K562 (cell line): ENCODE measurements around the gene MTARC2. TPM values are rescaled to one million over a fixed set of nuclear protein-coding genes. Genes with fewer than 3 reads are reported as not detected.

Experiments
- ATAC-seq: fragments of 200-7000 bp; cut with Tn5 transposase; 3 replicates; pipeline ENCODE4 v1.9.1; 2020; ENCODE audit warnings: moderate library complexity
- BruUV-seq: library from RNA; stranded (reverse); fragments of 400-500 nt; replicated peaks from 2 replicates; lab custom pipeline; 2021; lab: Mats Ljungman, UMichigan
- CTCF ChIA-PET: fragments of 300-600 bp; formaldehyde crosslinking; extraction: SDS; loops from one replicate; lab custom pipeline; 2021; ENCODE audit warnings: low intra/inter-chr PET ratio; lab: Yijun Ruan, JAX
- POLR2A ChIA-PET: fragments of 300-600, 350-650 bp; sonication (Branson Sonifier 250); formaldehyde crosslinking; extraction: SDS; loops from one replicate; lab custom pipeline; 2021; ENCODE audit warnings: antibody characterized with exemption, inconsistent platforms; lab: Yijun Ruan, JAX
- DNase-seq, 4 experiments: peaks; one replicate each; pipeline versions ENCODE4 v3.0.0 to v3.0.0-alpha.2; 2011 to 2018; ENCODE audit warnings: low spot score in 3 of 4, mixed read lengths in 3 of 4; ENCODE audit errors: extremely low read depth in 1 of 4
- FAIRE-seq: peaks from 2 replicates; lab custom pipeline; 2011; peaks lifted over from hg19 to GRCh38; lab: Jason Lieb, UNC
- H2AFZ ChIP-seq: 2 replicates; pipeline ENCODE4 v1.6.0; 2011; ENCODE audit warnings: low read depth, low read length, control low read depth, inconsistent platforms
- H3K27ac ChIP-seq: fragments of 200-600 bp; 3 replicates; pipeline ENCODE4 v1.8.0; 2011; ENCODE audit warnings: low read depth, mild to moderate bottlenecking, control low read depth, inconsistent platforms, low read length, moderate library complexity, mixed read lengths; ENCODE audit errors: extremely low read depth
- H3K27me3 ChIP-seq, 2 experiments: fragments of 300-600 bp in 1 of 2; 2 replicates in 1 of 2; 3 replicates in 1 of 2; pipeline versions ENCODE4 v1.6.0 to v1.8.0; 2011; ENCODE audit warnings: inconsistent platforms in 2 of 2, low read length in 2 of 2, mild to moderate bottlenecking in 1 of 2, mixed read lengths in 1 of 2, moderate library complexity in 1 of 2; ENCODE audit not compliant: control insufficient read depth in 2 of 2, insufficient read depth in 2 of 2
- H3K36me3 ChIP-seq: fragments of 300-600 bp; 3 replicates; pipeline ENCODE4 v1.8.0; 2011; ENCODE audit warnings: mild to moderate bottlenecking, low read length, inconsistent platforms; ENCODE audit not compliant: control insufficient read depth, insufficient read depth
- H3K4me1 ChIP-seq, 2 experiments: fragments of 200-600 bp in 1 of 2; replicated peaks in 1 of 2; 2 replicates in 1 of 2; 3 replicates in 1 of 2; pipeline versions ENCODE4 v1.5.1 to v1.8.0; 2011; ENCODE audit warnings: inconsistent platforms in 2 of 2, low read length in 2 of 2, mild to moderate bottlenecking in 1 of 2, mixed read lengths in 1 of 2, moderate library complexity in 1 of 2; ENCODE audit not compliant: control insufficient read depth in 2 of 2, insufficient read depth in 2 of 2
- H3K4me2 ChIP-seq: 2 replicates; pipeline ENCODE4 v1.6.1; 2011; ENCODE audit warnings: low read length, control low read depth, inconsistent platforms, mixed read lengths; ENCODE audit not compliant: insufficient read depth
- H3K4me3 ChIP-seq: fragments of 200-600 bp; sonication (generic), shearing (Covaris generic); 2 replicates; pipeline ENCODE4 v1.5.1; 2016; ENCODE audit warnings: control low read depth, inconsistent platforms
- H3K79me2 ChIP-seq: fragments of 200-600 bp; 3 replicates; pipeline ENCODE4 v1.8.0; 2011; ENCODE audit warnings: low read length, inconsistent platforms; ENCODE audit not compliant: control insufficient read depth, insufficient read depth
- H3K9ac ChIP-seq, 2 experiments: 2 replicates each; pipeline versions ENCODE4 v1.6.0 to v1.6.1; 2011; ENCODE audit warnings: low read depth in 2 of 2, low read length in 2 of 2, control low read depth in 1 of 2, inconsistent platforms in 1 of 2, mild to moderate bottlenecking in 1 of 2, mixed read lengths in 1 of 2; ENCODE audit not compliant: insufficient read depth in 1 of 2
- H3K9me1 ChIP-seq: one replicate; pipeline ENCODE4 v1.6.0; 2011; ENCODE audit warnings: inconsistent platforms, mild to moderate bottlenecking, low read length, moderate library complexity; ENCODE audit not compliant: control insufficient read depth, insufficient read depth
- H3K9me3 ChIP-seq: replicated peaks from 2 replicates; pipeline ENCODE4 v1.5.1; 2011; ENCODE audit warnings: low read depth, low read length, inconsistent platforms; ENCODE audit not compliant: control insufficient read depth, insufficient read depth
- H4K20me1 ChIP-seq: replicated peaks from 2 replicates; pipeline ENCODE4 v1.6.1; 2011; ENCODE audit warnings: low read length, inconsistent platforms, mixed read lengths; ENCODE audit not compliant: control insufficient read depth, insufficient read depth
- ARHGAP35 ChIP-seq: fragments of 450-650 bp; IDR thresholded peaks from 2 replicates; pipeline ENCODE4 v1.6.1; 2018; ENCODE audit not compliant: partially characterized antibody
- C11orf30 ChIP-seq: fragments of 450-650 bp; IDR thresholded peaks from 2 replicates; pipeline ENCODE4 v1.6.1; 2016; ENCODE audit warnings: low read depth, mild to moderate bottlenecking
- CBX1 ChIP-seq: sonication (generic); IDR thresholded peaks from 2 replicates; pipeline ENCODE4 v1.6.1; 2016; ENCODE audit warnings: antibody characterized with exemption, low read depth, mild to moderate bottlenecking
- L3MBTL2 ChIP-seq: fragments of 450-650 bp; IDR thresholded peaks from 2 replicates; pipeline ENCODE4 v1.6.1; 2016; ENCODE audit warnings: mild to moderate bottlenecking, moderate library complexity
- MAFG ChIP-seq: fragments of 450-650 bp; conservative IDR thresholded peaks from 2 replicates; pipeline ENCODE4 v1.6.1; 2016; ENCODE audit warnings: missing genetic modification characterization, missing compliant biosample characterization
- MCM2 ChIP-seq: fragments of 450-650 bp; IDR thresholded peaks from 2 replicates; pipeline ENCODE4 v1.6.1; 2017; ENCODE audit warnings: low read depth, mild to moderate bottlenecking
- NFXL1 ChIP-seq: fragments of 450-650 bp; formaldehyde crosslinking; IDR thresholded peaks from 2 replicates; pipeline ENCODE4 v1.4.0; 2021; ENCODE audit warnings: mild to moderate bottlenecking
- POLR2A ChIP-seq: fragments of 450-650 bp; conservative IDR thresholded peaks from 2 replicates; pipeline ENCODE4 v1.6.1; 2016
- RBM15 ChIP-seq: fragments of 200-400 bp; formaldehyde crosslinking; IDR thresholded peaks from 2 replicates; pipeline ENCODE4 v1.6.1; 2018; ENCODE audit warnings: mild to moderate bottlenecking, low read length, moderate library complexity; ENCODE audit not compliant: insufficient read depth
- SMARCB1 ChIP-seq: IDR thresholded peaks from 2 replicates; pipeline ENCODE4 v1.6.1; 2011; ENCODE audit warnings: improper control_type of control experiment, low read depth; ENCODE audit not compliant: insufficient read length
- SPI1 ChIP-seq: IDR thresholded peaks from 2 replicates; pipeline ENCODE4 v1.6.1; 2011; ENCODE audit warnings: low read depth, low read length, control low read depth, borderline replicate concordance
- TAF9B ChIP-seq: fragments of 450-650 bp; IDR thresholded peaks from 2 replicates; pipeline ENCODE4 v1.6.1; 2018; ENCODE audit warnings: mild to moderate bottlenecking; ENCODE audit not compliant: partially characterized antibody
- WGBS: fragments of 100-300 bp; shearing (Covaris generic); methylation state at CpG from one replicate; pipeline ENCODE4 v1.1.6; 2016; ENCODE audit warnings: low coverage, mixed read lengths; ENCODE audit not compliant: insufficient coverage; ENCODE audit errors: missing lambda C conversion rate; 5-methylcytosine and 5-hydroxymethylcytosine counted together
- in situ Hi-C: fragments of 300-500 bp; cut with MboI; formaldehyde crosslinking; loops from 4 replicates; pipeline ENCODE4 v1.15.0; 2018; ENCODE audit warnings: inconsistent platforms, mixed read lengths
- intact Hi-C: fragments of 100-400 bp; cut with micrococcal nuclease; formaldehyde crosslinking; loops from 2 replicates; pipeline ENCODE4 v1.14.2; 2022
- polyA plus RNA-seq, 8 experiments: library from polyadenylated mRNA; depleted of rRNA in 4 of 8; stranded (reverse) in 5 of 8; unstranded in 3 of 8; fragments of >200 nt; fragmentation: Nextera tagmentation in 2 of 8; fragmentation: Illumina TruSeq in 1 of 8; extraction: Ambion mirVana in 2 of 8; extraction: Trizol in 1 of 8; gene quantifications; 2 replicates each; pipeline versions ENCODE4 v1.2.1 to v1.2.3, GENCODE V29; 2011 to 2014; ENCODE audit warnings: inconsistent platforms in 1 of 8, missing spikeins in 1 of 8
- total RNA-seq, 7 experiments: library from RNA; depleted of rRNA in 6 of 7; stranded (reverse); fragments of >200 nt in 6 of 7; fragmentation: Illumina TruSeq in 2 of 7; extraction: Trizol in 2 of 7; gene quantifications; 2 replicates each; pipeline versions ENCODE4 v1.2.1 to v1.2.3, GENCODE V29; 2011 to 2021; ENCODE audit warnings: low replicate concordance in 1 of 7
- TF ChIP-seq, protein P1 (sequence below): sonication (generic); formaldehyde crosslinking; IDR thresholded peaks from 2 replicates; pipeline ENCODE4 v1.8.0; 2022; ENCODE audit warnings: missing genetic modification reagents, mild to moderate bottlenecking, moderate library complexity, borderline replicate concordance
- TF ChIP-seq, protein P2 (sequence below): fragments of 250-450 bp; sonication (Bioruptor Pico); IDR thresholded peaks from 2 replicates; pipeline ENCODE4 v1.8.0; 2021; ENCODE audit warnings: moderate library complexity, mild to moderate bottlenecking, inconsistent platforms
- TF ChIP-seq, protein P3 (sequence below): fragments of 450-650 bp; conservative IDR thresholded peaks from 2 replicates; pipeline ENCODE4 v1.6.1; 2016; ENCODE audit warnings: missing genetic modification characterization, low read depth, mild to moderate bottlenecking, control low read depth, missing compliant biosample characterization
- TF ChIP-seq, protein P4 (sequence below): sonication (generic); formaldehyde crosslinking; IDR thresholded peaks from 2 replicates; pipeline ENCODE4 v1.8.1; 2022; ENCODE audit warnings: missing genetic modification reagents

The MTARC2 gene
- total and polyA plus RNA-seq, 9 of the 15 experiments (the other 6 are each of a cell fraction or from before 2014, with no cell fraction given): 0.03 to 0.35 TPM; not detected in 7

DNA sequence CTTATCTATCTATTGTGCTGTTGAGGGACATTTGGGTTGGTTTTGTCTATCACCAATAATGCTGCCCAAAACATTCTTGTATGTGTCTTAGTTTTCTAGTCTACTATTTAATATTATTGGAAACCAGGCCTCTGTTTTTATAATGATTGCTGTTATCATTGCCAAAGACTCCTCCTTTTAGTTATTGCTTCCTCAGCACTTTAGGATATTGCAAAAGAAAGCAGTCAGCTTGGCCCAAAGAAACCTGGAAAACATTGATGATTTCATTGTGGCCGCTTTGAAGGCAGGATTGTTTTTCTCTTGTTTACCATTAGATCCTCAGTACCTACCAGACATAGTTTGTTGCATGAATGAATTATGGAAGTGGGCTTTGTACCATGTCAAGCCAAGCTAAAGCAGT is 20.6 kb upstream of the MTARC2 start (continued):
- TF ChIP-seq MAFG (tag) (peak; percentile 67), NFXL1 (CRISPR knock-in tag) (no peak)
- TF ChIP-seq, protein P1, sequence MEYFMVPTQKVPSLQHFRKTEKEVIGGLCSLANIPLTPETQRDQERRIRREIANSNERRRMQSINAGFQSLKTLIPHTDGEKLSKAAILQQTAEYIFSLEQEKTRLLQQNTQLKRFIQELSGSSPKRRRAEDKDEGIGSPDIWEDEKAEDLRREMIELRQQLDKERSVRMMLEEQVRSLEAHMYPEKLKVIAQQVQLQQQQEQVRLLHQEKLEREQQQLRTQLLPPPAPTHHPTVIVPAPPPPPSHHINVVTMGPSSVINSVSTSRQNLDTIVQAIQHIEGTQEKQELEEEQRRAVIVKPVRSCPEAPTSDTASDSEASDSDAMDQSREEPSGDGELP (CRISPR knock-in tag): no peak

DNA sequence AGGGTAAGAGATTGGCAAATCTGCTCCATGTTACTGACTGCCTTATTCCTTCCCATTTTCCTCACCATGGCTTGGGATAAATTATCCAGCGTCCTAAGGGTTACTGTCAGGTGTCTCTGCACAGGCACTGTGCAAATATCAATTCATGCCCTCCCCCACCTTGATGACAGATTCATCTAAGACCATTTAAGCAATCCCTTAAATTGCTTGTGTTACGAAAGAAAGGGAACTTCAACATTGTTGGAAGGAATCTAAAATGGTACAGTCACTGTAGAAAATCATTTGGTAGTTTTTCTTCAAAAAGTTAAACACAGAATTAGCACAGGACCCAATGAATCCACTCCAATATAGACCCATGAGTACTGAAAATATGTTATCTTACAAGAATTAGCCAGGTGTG is 17.6 kb upstream of the MTARC2 start:
- ATAC-seq: no peak
- H3K4me1 ChIP-seq: no peaks in the 10 kb centered on the region
- ChIA-PET CTCF (no interaction called here), POLR2A (no interaction called here)
- in situ Hi-C loops (no loop called here), intact Hi-C loops (loop anchor here (5.0 kb wide), 1 partner anchor 433 kb away; no protein-coding TSS in a partner anchor)
- no peaks in the 10 kb centered on the region for H4K20me1 ChIP-seq
- H3K9me1 ChIP-seq: no peaks in the 10 kb centered on the region
- no peak overlapping the region for H3K4me2 ChIP-seq
- H3K9ac ChIP-seq: no peak overlapping the region
- no peaks in the 10 kb centered on the region for H3K79me2 ChIP-seq
- no peaks in the 10 kb centered on the region for H3K9me3 ChIP-seq
- BruUV-seq: no TSS peak
- no peak for FAIRE-seq
- no peak overlapping the region for H2AFZ ChIP-seq
- DNase-seq: no peak
- H3K27ac ChIP-seq: no peak overlapping the region
- no peaks in the 10 kb centered on the region for H3K36me3 ChIP-seq
- TF ChIP-seq, protein P2, sequence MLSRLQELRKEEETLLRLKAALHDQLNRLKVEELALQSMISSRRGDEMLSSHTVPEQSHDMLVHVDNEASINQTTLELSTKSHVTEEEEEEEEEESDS (CRISPR knock-in tag): no peak
- TF ChIP-seq L3MBTL2: no peak
- no peak for TF ChIP-seq SMARCB1
- TF ChIP-seq POLR2A: no peak
- TF ChIP-seq C11orf30: no peak
- no peak for TF ChIP-seq CBX1
- no peak for TF ChIP-seq RBM15
- TF ChIP-seq ARHGAP35: no peak
- TF ChIP-seq NFXL1 (CRISPR knock-in tag): no peak
- TF ChIP-seq, protein P3, sequence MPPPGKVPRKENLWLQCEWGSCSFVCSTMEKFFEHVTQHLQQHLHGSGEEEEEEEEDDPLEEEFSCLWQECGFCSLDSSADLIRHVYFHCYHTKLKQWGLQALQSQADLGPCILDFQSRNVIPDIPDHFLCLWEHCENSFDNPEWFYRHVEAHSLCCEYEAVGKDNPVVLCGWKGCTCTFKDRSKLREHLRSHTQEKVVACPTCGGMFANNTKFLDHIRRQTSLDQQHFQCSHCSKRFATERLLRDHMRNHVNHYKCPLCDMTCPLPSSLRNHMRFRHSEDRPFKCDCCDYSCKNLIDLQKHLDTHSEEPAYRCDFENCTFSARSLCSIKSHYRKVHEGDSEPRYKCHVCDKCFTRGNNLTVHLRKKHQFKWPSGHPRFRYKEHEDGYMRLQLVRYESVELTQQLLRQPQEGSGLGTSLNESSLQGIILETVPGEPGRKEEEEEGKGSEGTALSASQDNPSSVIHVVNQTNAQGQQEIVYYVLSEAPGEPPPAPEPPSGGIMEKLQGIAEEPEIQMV: no peak
- TF ChIP-seq, protein P4, sequence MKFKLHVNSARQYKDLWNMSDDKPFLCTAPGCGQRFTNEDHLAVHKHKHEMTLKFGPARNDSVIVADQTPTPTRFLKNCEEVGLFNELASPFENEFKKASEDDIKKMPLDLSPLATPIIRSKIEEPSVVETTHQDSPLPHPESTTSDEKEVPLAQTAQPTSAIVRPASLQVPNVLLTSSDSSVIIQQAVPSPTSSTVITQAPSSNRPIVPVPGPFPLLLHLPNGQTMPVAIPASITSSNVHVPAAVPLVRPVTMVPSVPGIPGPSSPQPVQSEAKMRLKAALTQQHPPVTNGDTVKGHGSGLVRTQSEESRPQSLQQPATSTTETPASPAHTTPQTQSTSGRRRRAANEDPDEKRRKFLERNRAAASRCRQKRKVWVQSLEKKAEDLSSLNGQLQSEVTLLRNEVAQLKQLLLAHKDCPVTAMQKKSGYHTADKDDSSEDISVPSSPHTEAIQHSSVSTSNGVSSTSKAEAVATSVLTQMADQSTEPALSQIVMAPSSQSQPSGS: no peak
- no peak for TF ChIP-seq TAF9B
- TF ChIP-seq SPI1: no peak
- TF ChIP-seq MCM2: no peak
- H3K4me3 ChIP-seq: no peak overlapping the region
- 0% methylated on average over 2 of the region's 2 CpGs for WGBS
- H3K27me3 ChIP-seq: peaks cover 3 to 4% of the 10 kb centered on the region in 2 experiments; a peak in 1 of 5 replicates
